SK-N-MC (cell line): ENCODE measurements around the gene GNL3.

Source experiments
- EZH2 ChIP-seq: fragments of 200-600 bp; sonication (generic); IDR thresholded peaks from one replicate; pipeline ENCODE4 v1.6.1; 2017; ENCODE audit warnings: antibody characterized with exemption
- FOXP2 ChIP-seq: optimal IDR thresholded peaks from 2 replicates; pipeline ENCODE3; 2011; ENCODE audit warnings: mild to moderate bottlenecking, moderate library complexity; ENCODE audit not compliant: insufficient read depth; ENCODE audit errors: extremely low read length, control extremely low read depth
- POLR2AphosphoS5 ChIP-seq: IDR thresholded peaks from 2 replicates; pipeline ENCODE4 v1.6.1; 2012; ENCODE audit warnings: mild to moderate bottlenecking, low read depth, low read length, borderline replicate concordance

GRCh38 chr3:52721002-52721729, 35.3 kb downstream of the GNL3 start:
- no peak for TF ChIP-seq EZH2
- no peak for TF ChIP-seq POLR2AphosphoS5
- no peak for TF ChIP-seq FOXP2
